ENCODE measurements around the gene MDN1.

MDN1 gene

DNA sequence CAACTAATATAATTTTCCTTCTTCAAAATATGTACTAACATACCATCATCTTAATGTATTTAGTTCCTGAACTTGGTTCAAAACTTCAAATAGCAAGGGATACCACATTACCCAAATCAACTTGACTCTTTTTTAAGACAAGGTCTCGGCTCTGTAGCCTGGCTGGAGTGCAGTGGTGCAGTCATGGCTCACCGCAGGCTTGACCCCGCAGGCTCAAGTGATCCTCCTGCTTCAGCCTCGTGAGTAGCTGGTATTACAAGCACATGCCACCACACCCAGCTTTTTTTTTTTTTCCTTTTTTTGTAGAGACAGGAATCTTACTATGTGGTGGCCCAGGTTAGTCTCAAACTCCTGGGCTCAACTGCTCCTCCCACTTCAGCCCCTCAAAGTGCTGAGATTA lies 125.2 kb downstream of the MDN1 start:
- H3K4me3 ChIP-seq (ENCODE audit: low read depth, low read length): no peak overlapping the region
- TF ChIP-seq, protein P1, sequence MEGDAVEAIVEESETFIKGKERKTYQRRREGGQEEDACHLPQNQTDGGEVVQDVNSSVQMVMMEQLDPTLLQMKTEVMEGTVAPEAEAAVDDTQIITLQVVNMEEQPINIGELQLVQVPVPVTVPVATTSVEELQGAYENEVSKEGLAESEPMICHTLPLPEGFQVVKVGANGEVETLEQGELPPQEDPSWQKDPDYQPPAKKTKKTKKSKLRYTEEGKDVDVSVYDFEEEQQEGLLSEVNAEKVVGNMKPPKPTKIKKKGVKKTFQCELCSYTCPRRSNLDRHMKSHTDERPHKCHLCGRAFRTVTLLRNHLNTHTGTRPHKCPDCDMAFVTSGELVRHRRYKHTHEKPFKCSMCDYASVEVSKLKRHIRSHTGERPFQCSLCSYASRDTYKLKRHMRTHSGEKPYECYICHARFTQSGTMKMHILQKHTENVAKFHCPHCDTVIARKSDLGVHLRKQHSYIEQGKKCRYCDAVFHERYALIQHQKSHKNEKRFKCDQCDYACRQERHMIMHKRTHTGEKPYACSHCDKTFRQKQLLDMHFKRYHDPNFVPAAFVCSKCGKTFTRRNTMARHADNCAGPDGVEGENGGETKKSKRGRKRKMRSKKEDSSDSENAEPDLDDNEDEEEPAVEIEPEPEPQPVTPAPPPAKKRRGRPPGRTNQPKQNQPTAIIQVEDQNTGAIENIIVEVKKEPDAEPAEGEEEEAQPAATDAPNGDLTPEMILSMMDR (IDR thresholded peaks at IDR 0.05; ENCODE audit: low read depth, low read length): no peak

DNA sequence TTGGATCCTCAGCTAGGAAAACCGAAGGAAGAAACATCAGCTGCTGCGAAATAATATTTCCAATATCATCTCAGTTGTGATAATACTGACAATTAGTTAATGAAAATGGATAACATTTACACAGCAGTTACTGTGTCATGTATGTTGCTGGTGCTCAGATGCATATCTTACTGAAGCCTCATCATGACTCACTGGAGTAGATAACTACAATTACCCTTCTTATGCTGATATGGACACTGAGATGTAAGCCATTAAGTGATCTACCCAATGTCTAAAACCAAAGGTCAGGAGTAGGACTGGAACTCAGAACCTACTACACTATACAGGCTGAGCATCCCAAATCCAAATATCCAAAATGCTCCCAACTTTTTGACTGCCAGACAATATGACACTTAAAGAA lies 126.4 kb downstream of the MDN1 start:
- TF ChIP-seq, protein P1 (IDR thresholded peaks at IDR 0.05; ENCODE audit: low read depth, low read length): no peak
- H3K4me3 ChIP-seq (ENCODE audit: low read depth, low read length): no peak overlapping the region

- TF ChIP-seq, protein P1 (IDR thresholded peaks at IDR 0.05; ENCODE audit: low read depth, low read length): no peak
- no peak overlapping the region for H3K4me3 ChIP-seq (ENCODE audit: low read depth, low read length)
Observed at GRCh38 chr6:89692256-89692655, 127.3 kb downstream of the MDN1 start.

GRCh38 chr6:89690944-89691324 lies 128.7 kb downstream of the MDN1 start:
- no peak overlapping the region for H3K4me3 ChIP-seq (ENCODE audit: low read depth, low read length)
- TF ChIP-seq, protein P1 (IDR thresholded peaks at IDR 0.05; ENCODE audit: low read depth, low read length): no peak

DNA sequence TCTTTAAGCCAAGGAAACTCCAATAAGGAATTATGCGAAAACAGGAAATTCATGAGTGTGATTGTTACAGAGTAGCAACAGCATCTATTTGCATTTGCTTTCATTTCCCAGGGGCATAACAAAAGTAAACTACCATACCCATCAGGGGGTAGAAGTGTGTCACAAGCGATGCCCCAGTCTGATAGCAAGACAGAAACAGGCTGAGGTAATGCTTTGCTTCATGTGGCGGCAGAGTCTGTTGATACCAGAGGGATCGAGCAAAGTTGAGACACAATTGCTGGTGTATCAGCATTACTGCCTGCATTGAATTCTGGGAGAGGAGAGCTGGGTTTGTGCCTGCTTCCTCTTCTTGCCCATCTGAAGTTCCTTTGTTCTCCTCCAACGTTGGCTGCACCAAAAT lies 129.9 kb downstream of the MDN1 start:
- H3K4me3 ChIP-seq (ENCODE audit: low read depth, low read length): no peak overlapping the region
- TF ChIP-seq, protein P1 (IDR thresholded peaks at IDR 0.05; ENCODE audit: low read depth, low read length): no peak

DNA sequence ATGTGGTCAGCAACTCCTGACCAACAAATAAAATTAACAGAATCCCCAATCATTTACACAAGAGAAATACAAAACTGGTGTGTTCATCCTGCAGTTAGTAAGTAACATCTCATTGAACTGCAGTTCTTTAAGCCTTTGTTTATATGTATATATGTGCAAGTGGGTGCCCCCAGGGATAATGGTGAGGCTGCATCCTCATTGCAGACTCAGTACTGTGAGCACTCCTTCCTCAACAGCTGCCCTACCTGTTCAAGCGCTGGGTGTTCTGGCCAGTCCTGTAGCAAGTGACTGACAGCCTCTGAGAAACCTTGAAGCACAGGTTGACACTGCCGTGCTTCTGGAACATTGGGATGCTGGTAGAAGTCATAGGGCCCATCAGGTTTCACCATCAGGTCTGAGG lies 131.3 kb downstream of the MDN1 start:
- H3K4me3 ChIP-seq (ENCODE audit: low read depth, low read length): no peak overlapping the region
- TF ChIP-seq, protein P1 (IDR thresholded peaks at IDR 0.05; ENCODE audit: low read depth, low read length): no peak

- TF ChIP-seq, protein P1 (IDR thresholded peaks at IDR 0.05; ENCODE audit: low read depth, low read length): no peak
Observed at GRCh38 chr6:89685311-89685710, 134.3 kb downstream of the MDN1 start.

More at GRCh38 chr6:89685311-89685710, 134.3 kb downstream of the MDN1 start:
- no peak overlapping the region for H3K4me3 ChIP-seq (ENCODE audit: low read depth, low read length)

Data from WI38 (cell line).